ENCODE data around the gene CASZ1. TPM values are rescaled to one million over a fixed set of nuclear protein-coding genes. Genes with fewer than 3 reads are reported as not detected.

Gene CASZ1
- total RNA-seq, 1 experiment from 2014 or later, result 27.8 TPM

- no peak for TF ChIP-seq REST (IDR thresholded peaks at IDR 0.05; ENCODE audit: insufficient read depth in 1 of 2, low read depth in 2 of 2, low read length in 1 of 2)
- H3K27ac ChIP-seq (ENCODE audit: low read length), result no peak overlapping the region
- H3K4me1 ChIP-seq (ENCODE audit: control insufficient read depth, insufficient read depth, low read length), result no peaks in the 10 kb centered on the region
- in situ Hi-C loops (cut with HindIII; ENCODE audit: low pct_unique_long_range_greater_than_20kb, low sequenced_read_pairs) (no loop called here), intact Hi-C loops (cut with micrococcal nuclease; ENCODE audit: unreplicated experiment) (no loop called here)
- ChIA-PET POLR2A (no interaction called here), CTCF (no interaction called here)
- no peaks in the 10 kb centered on the region for H3K27me3 ChIP-seq (ENCODE audit: control insufficient read depth, insufficient read depth, low read length)
- no peak for DNase-seq (ENCODE audit: low read depth, low spot score)
- no peaks in the 10 kb centered on the region for H3K36me3 ChIP-seq (ENCODE audit: control insufficient read depth, insufficient read depth, low read length)
- ATAC-seq, result peak; percentile 76
- no TSS peak for BruUV-seq (replicated peaks)
- H3K9me3 ChIP-seq (ENCODE audit: control insufficient read depth, insufficient read depth, low read depth, low read length), result no peaks in the 10 kb centered on the region
- H3K4me3 ChIP-seq (ENCODE audit: low read depth in 2 of 2, low read length in 2 of 2), result no peak overlapping the region
These were observed 150.0 kb downstream of the CASZ1 start for GRCh38 chr1:10646347-10646861.

- H3K27me3 ChIP-seq (ENCODE audit: control insufficient read depth, insufficient read depth, low read length), result no peaks in the 10 kb centered on the region
- H3K4me1 ChIP-seq (ENCODE audit: control insufficient read depth, insufficient read depth, low read length), result 0 out of 2 replicates have a peak, but pooled peaks cover 3% of the 10 kb centered on the region
- POLR2A ChIA-PET, result no interaction called here
- TF ChIP-seq POLR2AphosphoS5 (IDR thresholded peaks at IDR 0.05; ENCODE audit: low read depth, low read length) (no peak), SIN3A (IDR thresholded peaks at IDR 0.05; ENCODE audit: borderline replicate concordance, insufficient read depth, low read depth, low read length) (no peak), REST (IDR thresholded peaks at IDR 0.05; ENCODE audit: insufficient read depth in 1 of 2, low read depth in 2 of 2, low read length in 1 of 2) (no peak), CTCF (IDR thresholded peaks at IDR 0.05) (no peak), TCF7L2 (IDR thresholded peaks at IDR 0.05; ENCODE audit: low read depth, low read length) (no peak)
- no peaks in the 10 kb centered on the region for H3K36me3 ChIP-seq (ENCODE audit: control insufficient read depth, insufficient read depth, low read length)
- intact Hi-C loops (cut with micrococcal nuclease; ENCODE audit: unreplicated experiment) (no loop called here), in situ Hi-C loops (cut with HindIII; ENCODE audit: low pct_unique_long_range_greater_than_20kb, low sequenced_read_pairs) (no loop called here)
- no peak overlapping the region for H3K4me3 ChIP-seq (ENCODE audit: low read depth in 2 of 2, low read length in 2 of 2)
- ATAC-seq, result no peak
- H3K9me3 ChIP-seq (ENCODE audit: control insufficient read depth, insufficient read depth, low read depth, low read length), result no peaks in the 10 kb centered on the region
- DNase-seq (ENCODE audit: low read depth, low spot score), result no peak
- BruUV-seq (replicated peaks), result no TSS peak
- CTCF ChIA-PET, result no interaction called here
- no peak overlapping the region for H3K27ac ChIP-seq (ENCODE audit: low read length)
These were observed 151.9 kb downstream of the CASZ1 start for GRCh38 chr1:10644307-10645128.

All from Panc1 (cell line).